Hair follicular keratinocyte (primary cell): ENCODE data around the gene PMAIP1. TPM values are rescaled to one million over a fixed set of nuclear protein-coding genes. Genes with fewer than 3 reads are reported as not detected.

Experiments
- total RNA-seq: library from RNA; depleted of rRNA; stranded (reverse); fragments of >200 nt; gene quantifications from 2 replicates; pipeline ENCODE4 v1.2.3, GENCODE V29; 2015

PMAIP1 gene
- total RNA-seq, result 14.9 and 16.2 TPM in 2 replicates

GRCh38 chr18:59899298-59900221, at the start of gene PMAIP1:
Gene PMAIP1 (plus strand): TSS chr18:59899996. CDS start chr18:59900178, 182 bp downstream.

Other genes starting within 250 kb of the PMAIP1 start
- gene CCBE1, start 202.6 kb upstream of the PMAIP1 start, total RNA-seq, result 9.2 and 9.8 TPM in 2 replicates